GM19452 (cell line): ENCODE measurements around the gene JADE1.
A peak's percentile ranks its signal among the peaks of the same experiment; 100 is the strongest.

ENCODE experiments used
- ATAC-seq: cut with Tn5 transposase; IDR thresholded peaks from one replicate; pipeline ENCODE4 v1.9.1; 2021; ENCODE audit not compliant: unreplicated experiment

JADE1 gene

GRCh38 chr4:128809477-128810330 is at the start of gene JADE1:
Gene JADE1 (plus strand): TSS chr4:128809700. CDS start chr4:128831759, 22,059 bp downstream.
- peak; percentile 40 for ATAC-seq

GRCh38 chr4:128766781-128767180 is 42.7 kb upstream of the JADE1 start:
- no peak for ATAC-seq

- no peak for ATAC-seq
Measured at GRCh38 chr4:128768373-128768996, 41.0 kb upstream of the JADE1 start.

- ATAC-seq: no peak
Measured at GRCh38 chr4:128769011-128769410, 40.5 kb upstream of the JADE1 start.

- no peak for ATAC-seq
Measured at GRCh38 chr4:128770807-128771206, 38.7 kb upstream of the JADE1 start.

GRCh38 chr4:128775477-128775876 is 34.0 kb upstream of the JADE1 start:
- ATAC-seq: no peak

GRCh38 chr4:128775916-128776315 is 33.6 kb upstream of the JADE1 start:
- ATAC-seq: no peak

GRCh38 chr4:128776794-128777216 is 32.7 kb upstream of the JADE1 start:
- no peak for ATAC-seq

- no peak for ATAC-seq
Measured at GRCh38 chr4:128780688-128781087, 28.8 kb upstream of the JADE1 start.

- ATAC-seq: no peak
Measured at GRCh38 chr4:128782076-128782715, 27.3 kb upstream of the JADE1 start.

GRCh38 chr4:128782875-128783614 is 26.5 kb upstream of the JADE1 start:
- no peak for ATAC-seq

- no peak for ATAC-seq
Measured at GRCh38 chr4:128787509-128788311, 21.8 kb upstream of the JADE1 start.

GRCh38 chr4:128793859-128794672 is 15.4 kb upstream of the JADE1 start:
- no peak for ATAC-seq

GRCh38 chr4:128796934-128797333 is 12.6 kb upstream of the JADE1 start:
- no peak for ATAC-seq

- no peak for ATAC-seq
Measured at GRCh38 chr4:128800284-128800683, 9.2 kb upstream of the JADE1 start.

GRCh38 chr4:128800701-128801284 is 8.7 kb upstream of the JADE1 start:
- no peak for ATAC-seq

- no peak for ATAC-seq
Measured at GRCh38 chr4:128802680-128803628, 6.5 kb upstream of the JADE1 start.

- ATAC-seq: no peak
Measured at GRCh38 chr4:128803783-128804182, 5.7 kb upstream of the JADE1 start.
